ENCODE data around the gene AGO3.

The AGO3 gene

DNA sequence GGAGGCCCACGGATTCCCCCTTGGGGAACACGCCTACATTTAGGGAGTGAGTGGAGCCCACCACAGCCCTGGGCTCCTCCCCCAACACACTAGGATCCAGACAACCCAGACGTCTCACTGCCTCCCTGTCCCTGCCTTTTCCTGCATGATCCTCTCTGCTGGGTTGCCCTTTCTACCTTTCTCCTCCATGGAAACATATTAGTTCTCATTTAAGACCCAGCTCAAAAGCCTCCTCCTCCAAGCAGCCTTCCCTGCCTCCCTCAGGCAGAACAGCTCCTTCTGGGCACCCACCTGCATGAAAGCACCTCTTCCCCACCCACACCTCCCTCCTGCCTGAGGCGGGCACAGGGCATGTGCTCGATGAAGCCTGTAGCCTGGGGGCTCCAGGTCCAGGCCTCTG lies 183.5 kb downstream of the AGO3 start:
- H3K4me3 ChIP-seq (ENCODE audit: low read depth, low read length): no peak overlapping the region
- TF ChIP-seq, protein P1, sequence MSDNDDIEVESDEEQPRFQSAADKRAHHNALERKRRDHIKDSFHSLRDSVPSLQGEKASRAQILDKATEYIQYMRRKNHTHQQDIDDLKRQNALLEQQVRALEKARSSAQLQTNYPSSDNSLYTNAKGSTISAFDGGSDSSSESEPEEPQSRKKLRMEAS (IDR thresholded peaks at IDR 0.05; ENCODE audit: low read depth, low read length): no peak
- no peak for TF ChIP-seq POLR2A (IDR thresholded peaks at IDR 0.05; ENCODE audit: extremely low read depth, insufficient read length)
- TF ChIP-seq, protein P2, sequence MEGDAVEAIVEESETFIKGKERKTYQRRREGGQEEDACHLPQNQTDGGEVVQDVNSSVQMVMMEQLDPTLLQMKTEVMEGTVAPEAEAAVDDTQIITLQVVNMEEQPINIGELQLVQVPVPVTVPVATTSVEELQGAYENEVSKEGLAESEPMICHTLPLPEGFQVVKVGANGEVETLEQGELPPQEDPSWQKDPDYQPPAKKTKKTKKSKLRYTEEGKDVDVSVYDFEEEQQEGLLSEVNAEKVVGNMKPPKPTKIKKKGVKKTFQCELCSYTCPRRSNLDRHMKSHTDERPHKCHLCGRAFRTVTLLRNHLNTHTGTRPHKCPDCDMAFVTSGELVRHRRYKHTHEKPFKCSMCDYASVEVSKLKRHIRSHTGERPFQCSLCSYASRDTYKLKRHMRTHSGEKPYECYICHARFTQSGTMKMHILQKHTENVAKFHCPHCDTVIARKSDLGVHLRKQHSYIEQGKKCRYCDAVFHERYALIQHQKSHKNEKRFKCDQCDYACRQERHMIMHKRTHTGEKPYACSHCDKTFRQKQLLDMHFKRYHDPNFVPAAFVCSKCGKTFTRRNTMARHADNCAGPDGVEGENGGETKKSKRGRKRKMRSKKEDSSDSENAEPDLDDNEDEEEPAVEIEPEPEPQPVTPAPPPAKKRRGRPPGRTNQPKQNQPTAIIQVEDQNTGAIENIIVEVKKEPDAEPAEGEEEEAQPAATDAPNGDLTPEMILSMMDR (IDR thresholded peaks at IDR 0.05; ENCODE audit: low read depth, low read length): no peak
- no peak for TF ChIP-seq MYC (IDR thresholded peaks at IDR 0.05; ENCODE audit: low read depth, low read length)
- no peak for DNase-seq (ENCODE audit: low read depth)

DNA sequence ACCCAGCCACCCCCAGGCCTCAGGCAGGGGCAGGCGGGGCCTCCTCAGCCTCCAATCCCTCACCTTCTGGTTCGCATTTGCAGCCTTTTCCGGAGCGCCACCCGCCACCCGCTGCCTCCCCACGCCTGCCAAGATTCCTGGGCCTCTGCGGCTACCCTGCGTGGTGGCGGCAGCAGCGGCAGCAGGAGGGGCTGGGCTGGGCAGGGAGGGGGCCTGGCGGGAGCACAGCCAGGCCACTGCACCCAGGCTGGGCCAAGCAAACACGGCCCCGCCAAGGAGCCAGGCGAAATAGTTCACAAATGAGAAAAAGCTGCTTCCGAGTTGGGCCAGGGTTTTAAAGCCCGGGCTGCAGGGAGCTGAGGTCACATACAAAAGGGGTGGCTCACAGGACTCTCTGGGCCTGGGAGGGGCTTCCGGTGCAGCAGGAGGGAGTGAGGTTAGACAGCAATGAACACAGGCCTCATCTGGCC lies 184.3 kb downstream of the AGO3 start:
- H3K4me3 ChIP-seq (ENCODE audit: low read depth, low read length): no peak overlapping the region
- no peak for DNase-seq (ENCODE audit: low read depth)
- TF ChIP-seq, protein P2 (IDR thresholded peaks at IDR 0.05; ENCODE audit: low read depth, low read length): no peak
- TF ChIP-seq MYC (IDR thresholded peaks at IDR 0.05; ENCODE audit: low read depth, low read length) (no peak), POLR2A (IDR thresholded peaks at IDR 0.05; ENCODE audit: extremely low read depth, insufficient read length) (no peak)
- TF ChIP-seq, protein P1 (IDR thresholded peaks at IDR 0.05; ENCODE audit: low read depth, low read length): no peak

DNA sequence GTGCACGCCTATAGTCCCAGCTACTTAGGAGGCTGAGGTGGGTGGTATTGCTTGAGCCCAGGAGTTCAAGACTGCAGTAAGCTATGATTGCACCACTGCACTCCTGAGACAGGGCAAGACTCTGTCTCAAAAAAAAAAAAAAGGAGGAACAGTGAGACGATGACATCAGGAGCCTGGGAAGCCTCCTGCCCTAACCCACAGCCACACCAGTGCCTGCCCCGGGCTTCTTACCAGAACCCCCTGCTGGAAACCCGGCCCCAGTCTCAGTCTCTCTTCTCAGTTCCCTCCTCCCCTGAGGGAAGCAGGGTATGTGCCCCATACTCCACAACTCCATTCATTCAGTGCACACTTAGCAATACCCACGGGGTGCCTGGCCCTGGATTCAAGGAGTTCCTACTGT lies 185.0 kb downstream of the AGO3 start:
- DNase-seq (ENCODE audit: low read depth): peak; percentile 42
- TF ChIP-seq POLR2A (IDR thresholded peaks at IDR 0.05; ENCODE audit: extremely low read depth, insufficient read length) (no peak), MYC (IDR thresholded peaks at IDR 0.05; ENCODE audit: low read depth, low read length) (no peak)
- TF ChIP-seq, protein P2 (IDR thresholded peaks at IDR 0.05; ENCODE audit: low read depth, low read length): no peak
- TF ChIP-seq, protein P1 (IDR thresholded peaks at IDR 0.05; ENCODE audit: low read depth, low read length): no peak
- no peak overlapping the region for H3K4me3 ChIP-seq (ENCODE audit: low read depth, low read length)

DNA sequence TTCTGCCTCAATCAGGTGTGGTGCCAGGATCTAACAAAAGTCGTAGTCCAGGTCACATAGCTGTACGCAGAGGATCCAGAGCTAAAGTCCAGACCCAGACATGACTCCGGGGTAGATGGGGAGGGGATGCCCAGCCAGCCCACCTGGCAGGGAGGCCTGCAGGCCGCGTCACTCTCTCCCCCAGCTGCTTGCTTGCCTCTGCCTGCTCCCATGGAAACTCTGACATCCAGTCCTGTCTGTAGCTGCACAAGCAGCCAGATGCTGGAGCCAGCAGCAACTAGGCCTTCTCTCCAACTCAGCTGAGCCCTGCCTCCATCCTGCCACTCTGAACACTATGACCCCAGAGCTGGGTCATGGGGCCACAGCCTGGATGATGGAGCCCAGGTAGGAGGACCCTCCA lies 186.0 kb downstream of the AGO3 start:
- TF ChIP-seq MYC (IDR thresholded peaks at IDR 0.05; ENCODE audit: low read depth, low read length) (no peak), POLR2A (IDR thresholded peaks at IDR 0.05; ENCODE audit: extremely low read depth, insufficient read length) (no peak)
- TF ChIP-seq, protein P2 (IDR thresholded peaks at IDR 0.05; ENCODE audit: low read depth, low read length): no peak
- TF ChIP-seq, protein P1 (IDR thresholded peaks at IDR 0.05; ENCODE audit: low read depth, low read length): no peak
- no peak overlapping the region for H3K4me3 ChIP-seq (ENCODE audit: low read depth, low read length)
- DNase-seq (ENCODE audit: low read depth): no peak

DNA sequence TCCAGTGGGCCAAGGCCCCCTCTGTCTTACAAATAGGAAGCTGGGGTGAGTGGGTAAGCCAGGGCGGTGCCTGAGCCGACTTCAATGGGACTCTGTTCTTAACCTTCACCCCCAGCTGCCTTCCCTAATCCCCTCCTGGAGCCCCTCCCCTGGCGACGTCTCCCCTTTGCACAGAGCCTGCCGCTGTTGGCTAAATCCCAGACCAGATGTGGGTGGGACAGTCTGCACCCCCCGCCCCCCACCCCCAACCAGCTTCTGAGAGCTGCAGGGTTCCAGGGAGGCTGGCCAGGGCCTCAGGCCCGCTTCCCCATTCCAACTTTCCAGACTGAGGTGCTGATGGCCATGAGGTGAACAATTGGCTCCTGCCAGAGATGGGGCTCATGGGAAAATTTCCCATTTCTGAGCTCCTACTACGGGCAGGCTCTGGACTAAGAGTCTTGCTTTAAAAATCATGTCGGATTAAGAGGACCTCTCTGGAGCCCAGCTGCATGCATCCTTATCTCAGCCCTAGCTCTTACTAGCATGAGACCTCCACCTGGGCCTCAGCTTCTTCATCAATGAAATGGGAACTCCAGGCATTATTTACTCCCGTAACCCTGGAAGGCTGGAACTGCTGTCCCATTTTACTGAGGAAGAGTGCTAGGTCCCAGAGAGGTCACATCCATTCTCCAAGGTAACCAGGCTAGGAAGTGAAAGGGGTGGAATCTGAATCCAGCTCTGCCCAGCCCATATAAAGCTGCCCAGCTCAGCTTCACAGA lies 187.7 kb downstream of the AGO3 start:
- DNase-seq (ENCODE audit: low read depth): no peak
- H3K4me3 ChIP-seq (ENCODE audit: low read depth, low read length): no peak overlapping the region
- no peak for TF ChIP-seq MYC (IDR thresholded peaks at IDR 0.05; ENCODE audit: low read depth, low read length)
- TF ChIP-seq POLR2A (IDR thresholded peaks at IDR 0.05; ENCODE audit: extremely low read depth, insufficient read length): no peak
- TF ChIP-seq, protein P1 (IDR thresholded peaks at IDR 0.05; ENCODE audit: low read depth, low read length): no peak
- TF ChIP-seq, protein P2 (IDR thresholded peaks at IDR 0.05; ENCODE audit: low read depth, low read length): no peak
